ENCODE data around the gene PRSS16.

PRSS16 gene

DNA sequence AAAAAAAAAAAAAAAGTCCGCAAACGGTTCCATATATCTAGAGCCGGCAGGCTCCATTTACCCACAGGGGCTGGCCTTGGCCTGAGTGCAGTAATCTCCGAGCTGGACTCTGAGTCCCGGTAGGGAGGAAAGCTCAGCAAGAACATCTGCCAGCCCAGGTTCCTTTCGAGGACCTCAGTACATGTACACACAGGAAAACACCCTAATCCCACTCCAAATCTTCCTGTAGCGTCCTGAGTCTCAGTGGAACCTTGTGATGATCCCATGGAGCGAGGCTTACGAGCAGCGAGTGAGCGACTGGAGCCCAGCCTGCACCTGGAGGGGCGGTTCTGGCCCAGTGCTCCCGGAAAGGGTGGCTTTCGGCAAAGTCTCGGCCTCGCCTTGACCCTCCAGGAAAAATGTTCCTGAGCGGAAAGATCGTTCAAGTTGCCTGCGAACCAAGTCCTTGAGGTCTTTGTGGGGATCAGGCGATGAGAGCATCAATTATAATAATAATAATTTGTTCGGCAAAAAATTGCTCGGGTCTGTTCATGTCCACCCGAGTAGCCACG, 32.1 kb downstream of the PRSS16 start:
- TF ChIP-seq, protein P1, sequence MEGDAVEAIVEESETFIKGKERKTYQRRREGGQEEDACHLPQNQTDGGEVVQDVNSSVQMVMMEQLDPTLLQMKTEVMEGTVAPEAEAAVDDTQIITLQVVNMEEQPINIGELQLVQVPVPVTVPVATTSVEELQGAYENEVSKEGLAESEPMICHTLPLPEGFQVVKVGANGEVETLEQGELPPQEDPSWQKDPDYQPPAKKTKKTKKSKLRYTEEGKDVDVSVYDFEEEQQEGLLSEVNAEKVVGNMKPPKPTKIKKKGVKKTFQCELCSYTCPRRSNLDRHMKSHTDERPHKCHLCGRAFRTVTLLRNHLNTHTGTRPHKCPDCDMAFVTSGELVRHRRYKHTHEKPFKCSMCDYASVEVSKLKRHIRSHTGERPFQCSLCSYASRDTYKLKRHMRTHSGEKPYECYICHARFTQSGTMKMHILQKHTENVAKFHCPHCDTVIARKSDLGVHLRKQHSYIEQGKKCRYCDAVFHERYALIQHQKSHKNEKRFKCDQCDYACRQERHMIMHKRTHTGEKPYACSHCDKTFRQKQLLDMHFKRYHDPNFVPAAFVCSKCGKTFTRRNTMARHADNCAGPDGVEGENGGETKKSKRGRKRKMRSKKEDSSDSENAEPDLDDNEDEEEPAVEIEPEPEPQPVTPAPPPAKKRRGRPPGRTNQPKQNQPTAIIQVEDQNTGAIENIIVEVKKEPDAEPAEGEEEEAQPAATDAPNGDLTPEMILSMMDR (IDR thresholded peaks at IDR 0.05; ENCODE audit: low read depth, low read length), result no peak
- H3K4me3 ChIP-seq (ENCODE audit: low read depth, low read length), result peak overlapping the region; percentile 30

DNA sequence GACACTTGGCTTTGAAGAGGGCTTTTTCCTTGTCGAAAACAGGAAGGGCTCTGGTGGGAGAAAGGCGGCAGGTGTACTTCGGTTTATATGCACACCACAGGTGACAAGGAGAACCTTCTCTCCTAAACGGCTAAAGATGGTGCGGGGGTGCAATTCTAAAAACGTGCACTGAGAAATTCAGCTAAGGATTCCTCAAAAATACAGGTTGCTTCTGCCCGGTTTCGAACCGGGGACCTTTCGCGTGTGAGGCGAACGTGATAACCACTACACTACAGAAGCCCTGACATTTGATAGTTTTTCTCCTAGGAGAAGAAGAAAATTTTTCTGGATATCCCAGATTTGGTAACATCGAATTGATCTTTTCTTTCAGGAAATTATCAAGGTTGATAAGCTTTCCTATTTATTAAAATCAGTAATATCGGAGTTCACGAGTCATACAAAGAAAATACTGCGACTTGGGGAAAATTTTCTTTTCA, 32.6 kb downstream of the PRSS16 start:
- peak overlapping the region; percentile 58 for H3K4me3 ChIP-seq (ENCODE audit: low read depth, low read length)
- TF ChIP-seq, protein P1 (IDR thresholded peaks at IDR 0.05; ENCODE audit: low read depth, low read length), result no peak

DNA sequence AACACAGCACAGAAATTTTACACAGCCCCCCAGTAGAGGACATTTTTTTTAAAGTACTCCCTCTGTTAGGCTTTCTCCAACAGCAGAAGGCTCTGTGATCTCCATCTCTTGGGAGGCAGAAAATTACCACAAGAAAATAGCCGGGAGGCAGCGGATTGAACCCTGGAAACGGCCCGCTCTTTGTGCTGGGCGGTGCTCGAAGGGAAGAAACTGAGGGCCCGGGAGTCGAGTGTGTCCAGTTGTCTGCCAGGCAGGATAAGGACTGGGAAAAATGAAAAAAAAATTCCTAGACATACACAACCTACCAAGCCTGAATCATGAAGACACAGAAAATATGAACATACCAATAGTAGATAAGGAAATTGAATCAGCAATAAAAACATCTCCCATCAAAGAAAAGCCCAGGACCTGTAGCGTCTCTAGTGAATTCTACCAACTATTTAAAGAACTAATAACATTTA, 33.1 kb downstream of the PRSS16 start:
- peak overlapping the region; percentile 58 for H3K4me3 ChIP-seq (ENCODE audit: low read depth, low read length)
- TF ChIP-seq, protein P1 (IDR thresholded peaks at IDR 0.05; ENCODE audit: low read depth, low read length), result no peak

DNA sequence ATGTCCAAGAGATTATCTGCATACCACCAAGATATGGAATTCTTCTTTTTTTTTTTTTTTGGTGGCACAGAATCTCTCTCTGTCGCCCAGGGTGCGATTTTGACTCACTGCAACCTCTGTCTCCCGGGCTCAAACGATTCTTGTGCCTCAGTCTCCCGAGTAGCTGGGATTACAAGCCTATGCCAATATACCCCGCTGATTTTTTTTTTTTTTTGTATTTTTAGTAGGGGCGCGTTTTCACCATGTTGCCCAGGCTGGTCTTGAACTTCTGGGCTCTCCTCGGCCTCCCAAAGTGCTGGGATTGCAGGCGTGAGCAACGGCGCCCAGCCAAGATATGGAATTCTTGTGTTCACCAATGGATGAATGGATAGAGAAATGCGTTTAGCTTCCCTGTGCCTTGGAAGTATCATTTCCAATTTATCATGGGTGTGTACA, 33.6 kb downstream of the PRSS16 start:
- TF ChIP-seq, protein P1 (IDR thresholded peaks at IDR 0.05; ENCODE audit: low read depth, low read length), result no peak
- peak overlapping the region; percentile 58 for H3K4me3 ChIP-seq (ENCODE audit: low read depth, low read length)

DNA sequence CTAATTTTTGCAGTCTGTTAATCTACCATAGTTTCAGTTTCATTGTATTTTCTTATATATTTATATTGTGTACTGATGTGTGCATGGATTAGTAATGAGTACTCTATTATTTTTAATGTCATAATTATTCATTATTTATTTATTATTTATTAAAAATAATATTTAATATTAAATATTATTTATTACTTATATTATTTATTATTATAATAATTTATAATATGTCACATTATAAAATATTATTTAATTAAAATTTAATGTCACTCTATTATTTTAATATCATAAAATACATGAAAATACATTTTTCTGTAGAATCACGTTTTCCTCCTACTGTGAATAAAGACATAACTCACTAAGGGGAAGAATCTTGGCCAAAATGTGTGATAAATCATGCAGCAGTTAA, 34.1 kb downstream of the PRSS16 start:
- H3K4me3 ChIP-seq (ENCODE audit: low read depth, low read length), result no peak overlapping the region
- TF ChIP-seq, protein P1 (IDR thresholded peaks at IDR 0.05; ENCODE audit: low read depth, low read length), result no peak

DNA sequence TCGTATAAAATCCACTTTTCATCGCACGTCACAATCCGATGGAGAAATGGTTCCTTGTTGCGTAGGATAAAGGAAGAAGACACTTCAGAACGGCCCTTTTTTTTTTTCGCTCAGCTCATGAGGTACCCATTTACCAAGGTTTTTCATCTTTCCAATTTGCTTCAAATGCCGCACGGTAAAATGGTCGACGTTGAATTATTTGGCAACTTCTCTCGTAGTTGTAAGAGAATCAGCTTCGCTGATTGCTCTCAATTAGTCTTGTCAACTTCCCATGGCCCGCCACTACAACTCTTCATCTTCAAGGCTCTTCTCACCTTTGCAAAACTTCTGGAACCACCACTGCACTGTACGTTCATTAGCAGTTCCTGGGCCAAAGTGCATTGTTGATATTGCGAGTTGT, 35.8 kb downstream of the PRSS16 start:
- H3K4me3 ChIP-seq (ENCODE audit: low read depth, low read length), result no peak overlapping the region; the same call in 1 of the 2 replicates
- TF ChIP-seq, protein P1 (IDR thresholded peaks at IDR 0.05; ENCODE audit: low read depth, low read length), result no peak

DNA sequence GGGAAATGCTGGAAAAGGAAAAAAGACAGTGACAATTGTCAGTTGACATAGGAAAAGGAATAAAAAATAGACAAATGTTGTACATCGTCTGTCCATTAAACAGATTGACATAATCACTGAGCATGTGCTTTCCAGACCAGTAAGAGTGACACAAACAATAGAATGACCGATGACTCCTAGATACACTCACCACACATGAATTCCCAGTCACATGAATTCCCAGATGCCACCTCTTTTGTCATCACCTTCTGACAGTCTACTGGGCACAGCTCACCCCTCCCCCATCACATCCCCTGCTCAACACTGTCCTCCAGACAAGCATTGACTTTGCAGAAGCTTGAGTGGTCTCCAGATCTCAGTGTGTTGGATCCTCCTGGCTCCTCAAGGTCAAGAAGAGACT, 38.6 kb downstream of the PRSS16 start:
- TF ChIP-seq, protein P1 (IDR thresholded peaks at IDR 0.05; ENCODE audit: low read depth, low read length), result no peak
- no peak overlapping the region for H3K4me3 ChIP-seq (ENCODE audit: low read depth, low read length)
